ENCODE measurements around the gene EPB41. TPM values are rescaled to one million over a fixed set of nuclear protein-coding genes. Genes with fewer than 3 reads are reported as not detected.

Gene EPB41
- total RNA-seq, 1 experiment from 2014 or later, result 20.2 TPM

GRCh38 chr1:29113413-29114117 lies 199.2 kb downstream of the EPB41 start:
- H3K36me3 ChIP-seq (ENCODE audit: control insufficient read depth, insufficient read depth, low read length), result no peaks in the 10 kb centered on the region
- DNase-seq (ENCODE audit: low read depth, low spot score) (no peak), ATAC-seq (no peak)
- no peak for TF ChIP-seq TCF7L2 (IDR thresholded peaks at IDR 0.05; ENCODE audit: low read depth, low read length)
- TF ChIP-seq SIN3A (IDR thresholded peaks at IDR 0.05; ENCODE audit: borderline replicate concordance, insufficient read depth, low read depth, low read length), result no peak
- no peak for TF ChIP-seq CTCF (IDR thresholded peaks at IDR 0.05)
- no peak for TF ChIP-seq POLR2AphosphoS5 (IDR thresholded peaks at IDR 0.05; ENCODE audit: low read depth, low read length)
- TF ChIP-seq REST (IDR thresholded peaks at IDR 0.05; ENCODE audit: insufficient read depth in 1 of 2, low read depth in 2 of 2, low read length in 1 of 2), result no peak
- intact Hi-C loops (cut with micrococcal nuclease; ENCODE audit: unreplicated experiment) (no loop called here), in situ Hi-C loops (cut with HindIII; ENCODE audit: low pct_unique_long_range_greater_than_20kb, low sequenced_read_pairs) (no loop called here)
- no peaks in the 10 kb centered on the region for H3K27me3 ChIP-seq (ENCODE audit: control insufficient read depth, insufficient read depth, low read length)
- no TSS peak for BruUV-seq (replicated peaks)
- no peaks in the 10 kb centered on the region for H3K9me3 ChIP-seq (ENCODE audit: control insufficient read depth, insufficient read depth, low read depth, low read length)
- ChIA-PET CTCF (no interaction called here), POLR2A (interaction anchor here (0.6 kb wide), 1 partner anchor 337 kb away, joined by 6 read pairs; no protein-coding TSS in a partner anchor)
- H3K27ac ChIP-seq (ENCODE audit: low read length), result no peak overlapping the region
- no peaks in the 10 kb centered on the region for H3K4me1 ChIP-seq (ENCODE audit: control insufficient read depth, insufficient read depth, low read length)
- no peak overlapping the region for H3K4me3 ChIP-seq (ENCODE audit: low read depth in 2 of 2, low read length in 2 of 2)

- Histone ChIP-seq H3K27me3 (ENCODE audit: control insufficient read depth, insufficient read depth, low read length) (no peaks in the 10 kb centered on the region), H3K27ac (ENCODE audit: low read length) (no peak overlapping the region), H3K4me3 (ENCODE audit: low read depth in 2 of 2, low read length in 2 of 2) (no peak overlapping the region), H3K4me1 (ENCODE audit: control insufficient read depth, insufficient read depth, low read length) (no peaks in the 10 kb centered on the region), H3K9me3 (ENCODE audit: control insufficient read depth, insufficient read depth, low read depth, low read length) (no peaks in the 10 kb centered on the region), H3K36me3 (ENCODE audit: control insufficient read depth, insufficient read depth, low read length) (no peaks in the 10 kb centered on the region)
- CTCF ChIA-PET, result interaction anchor here (0.6 kb wide), 1 partner anchor 1677 kb away, joined by 3 read pairs; no protein-coding TSS in a partner anchor
- in situ Hi-C loops (cut with HindIII; ENCODE audit: low pct_unique_long_range_greater_than_20kb, low sequenced_read_pairs), result no loop called here
- intact Hi-C loops (cut with micrococcal nuclease; ENCODE audit: unreplicated experiment), result no loop called here
- DNase-seq (ENCODE audit: low read depth, low spot score) (no peak), ATAC-seq (no peak)
- BruUV-seq (replicated peaks), result no TSS peak
- POLR2A ChIA-PET, result no interaction called here
- TF ChIP-seq CTCF (IDR thresholded peaks at IDR 0.05) (no peak), REST (IDR thresholded peaks at IDR 0.05; ENCODE audit: insufficient read depth in 1 of 2, low read depth in 2 of 2, low read length in 1 of 2) (no peak), SIN3A (IDR thresholded peaks at IDR 0.05; ENCODE audit: borderline replicate concordance, insufficient read depth, low read depth, low read length) (no peak), TCF7L2 (IDR thresholded peaks at IDR 0.05; ENCODE audit: low read depth, low read length) (no peak)
Measured at GRCh38 chr1:29114654-29115053, 200.3 kb downstream of the EPB41 start.
